Measurements from ENCODE around the gene SCML2.
"Not testable (repeated sequence)": the region's sequence is repeated elsewhere in the genome, so short reads cannot be mapped to it uniquely, and the experiment has no call there.

The SCML2 gene

GRCh38 chrX:18286322-18286831 lies 68.1 kb downstream of the SCML2 start:
- TF ChIP-seq SPI1 (IDR thresholded peaks at IDR 0.05; ENCODE audit: low read depth, low read length) = no peak
- TF ChIP-seq POLR2A (IDR thresholded peaks at IDR 0.05; ENCODE audit: low read depth, low read length) = no peak
- TF ChIP-seq TAF1 (IDR thresholded peaks at IDR 0.05; ENCODE audit: low read depth, low read length) = no peak
- no peak for TF ChIP-seq POU2F2 (IDR thresholded peaks at IDR 0.05; ENCODE audit: low read depth, low read length)
- TF ChIP-seq PAX5 (IDR thresholded peaks at IDR 0.05; ENCODE audit: insufficient read depth, low read length, severe bottlenecking) = no peak
- TF ChIP-seq POLR2AphosphoS5 (IDR thresholded peaks at IDR 0.05; ENCODE audit: low read depth, low read length) = no peak
- no peak for DNase-seq (ENCODE audit: insufficient read length, low spot score)
- peak; percentile 9 for FAIRE-seq

DNA sequence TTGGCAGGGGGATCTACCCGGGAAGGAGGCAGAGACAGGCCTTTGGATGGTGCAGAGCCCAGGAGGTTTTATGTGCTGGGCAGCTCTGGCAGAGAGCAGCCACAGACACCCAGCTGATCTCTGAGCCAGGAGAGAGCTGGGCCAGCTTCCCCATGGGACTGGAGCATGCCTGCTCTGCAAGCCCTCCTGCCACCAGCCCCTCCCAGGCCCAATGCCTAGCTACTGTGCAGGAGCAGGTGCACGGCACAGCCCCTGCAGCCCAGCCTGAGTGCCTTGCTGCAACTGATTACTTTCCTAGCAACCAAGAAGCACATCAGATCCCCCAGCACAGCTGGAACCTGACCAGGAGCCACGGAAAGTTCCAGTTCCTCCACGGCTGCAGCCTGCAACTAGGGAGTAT lies 76.0 kb downstream of the SCML2 start:
- no peak for DNase-seq (ENCODE audit: insufficient read length, low spot score)
- FAIRE-seq = no peak
- TF ChIP-seq SPI1 (IDR thresholded peaks at IDR 0.05; ENCODE audit: low read depth, low read length) (no peak), POU2F2 (IDR thresholded peaks at IDR 0.05; ENCODE audit: low read depth, low read length) (no peak), PAX5 (IDR thresholded peaks at IDR 0.05; ENCODE audit: insufficient read depth, low read length, severe bottlenecking) (no peak), POLR2A (IDR thresholded peaks at IDR 0.05; ENCODE audit: low read depth, low read length) (no peak), POLR2AphosphoS5 (IDR thresholded peaks at IDR 0.05; ENCODE audit: low read depth, low read length) (no peak), TAF1 (IDR thresholded peaks at IDR 0.05; ENCODE audit: low read depth, low read length) (no peak)

- no peak for DNase-seq (ENCODE audit: insufficient read length, low spot score)
- FAIRE-seq = no peak
- no peak for TF ChIP-seq SPI1 (IDR thresholded peaks at IDR 0.05; ENCODE audit: low read depth, low read length)
- TF ChIP-seq TAF1 (IDR thresholded peaks at IDR 0.05; ENCODE audit: low read depth, low read length) = no peak
- TF ChIP-seq POU2F2 (IDR thresholded peaks at IDR 0.05; ENCODE audit: low read depth, low read length) = no peak
- TF ChIP-seq POLR2AphosphoS5 (IDR thresholded peaks at IDR 0.05; ENCODE audit: low read depth, low read length) = no peak
- TF ChIP-seq POLR2A (IDR thresholded peaks at IDR 0.05; ENCODE audit: low read depth, low read length) = no peak
- no peak for TF ChIP-seq PAX5 (IDR thresholded peaks at IDR 0.05; ENCODE audit: insufficient read depth, low read length, severe bottlenecking)
These were observed 82.3 kb downstream of the SCML2 start for GRCh38 chrX:18272222-18272621.

GRCh38 chrX:18271725-18272124 lies 82.8 kb downstream of the SCML2 start:
- FAIRE-seq (no peak), DNase-seq (ENCODE audit: insufficient read length, low spot score) (no peak)
- no peak for TF ChIP-seq PAX5 (IDR thresholded peaks at IDR 0.05; ENCODE audit: insufficient read depth, low read length, severe bottlenecking)
- TF ChIP-seq POU2F2 (IDR thresholded peaks at IDR 0.05; ENCODE audit: low read depth, low read length) = no peak
- no peak for TF ChIP-seq POLR2AphosphoS5 (IDR thresholded peaks at IDR 0.05; ENCODE audit: low read depth, low read length)
- TF ChIP-seq POLR2A (IDR thresholded peaks at IDR 0.05; ENCODE audit: low read depth, low read length) = no peak
- no peak for TF ChIP-seq TAF1 (IDR thresholded peaks at IDR 0.05; ENCODE audit: low read depth, low read length)
- TF ChIP-seq SPI1 (IDR thresholded peaks at IDR 0.05; ENCODE audit: low read depth, low read length) = no peak

- DNase-seq (ENCODE audit: insufficient read length, low spot score) = no peak
- TF ChIP-seq SPI1 (IDR thresholded peaks at IDR 0.05; ENCODE audit: low read depth, low read length) (no peak), PAX5 (IDR thresholded peaks at IDR 0.05; ENCODE audit: insufficient read depth, low read length, severe bottlenecking) (no peak), POLR2AphosphoS5 (IDR thresholded peaks at IDR 0.05; ENCODE audit: low read depth, low read length) (no peak), TAF1 (IDR thresholded peaks at IDR 0.05; ENCODE audit: low read depth, low read length) (no peak), POLR2A (IDR thresholded peaks at IDR 0.05; ENCODE audit: low read depth, low read length) (no peak), POU2F2 (IDR thresholded peaks at IDR 0.05; ENCODE audit: low read depth, low read length) (no peak)
- no peak for FAIRE-seq
These were observed 83.2 kb downstream of the SCML2 start for GRCh38 chrX:18271309-18271708.

DNA sequence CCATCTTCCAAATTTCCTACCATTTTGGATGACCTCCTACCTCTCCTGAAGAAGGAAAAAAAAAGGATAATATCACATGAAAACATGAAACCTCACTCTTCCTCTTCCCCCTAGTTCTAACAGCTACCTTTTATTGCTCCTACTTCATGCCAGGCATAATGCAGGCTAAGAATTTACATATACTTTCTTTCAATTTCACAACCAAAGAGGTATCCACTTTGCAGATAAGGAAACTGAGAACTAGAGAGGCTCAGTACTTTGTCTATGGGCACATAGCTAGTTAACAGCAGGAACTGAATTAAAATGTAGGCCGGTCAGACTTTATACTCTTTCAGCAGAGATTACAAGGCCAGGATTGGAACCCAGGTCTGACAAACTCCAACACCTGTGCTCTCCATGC lies 99.4 kb downstream of the SCML2 start:
- no peak for TF ChIP-seq SPI1 (IDR thresholded peaks at IDR 0.05; ENCODE audit: low read depth, low read length)
- no peak for TF ChIP-seq POLR2A (IDR thresholded peaks at IDR 0.05; ENCODE audit: low read depth, low read length)
- TF ChIP-seq TAF1 (IDR thresholded peaks at IDR 0.05; ENCODE audit: low read depth, low read length) = no peak
- no peak for TF ChIP-seq POLR2AphosphoS5 (IDR thresholded peaks at IDR 0.05; ENCODE audit: low read depth, low read length)
- no peak for TF ChIP-seq PAX5 (IDR thresholded peaks at IDR 0.05; ENCODE audit: insufficient read depth, low read length, severe bottlenecking)
- no peak for TF ChIP-seq POU2F2 (IDR thresholded peaks at IDR 0.05; ENCODE audit: low read depth, low read length)
- DNase-seq (ENCODE audit: insufficient read length, low spot score) (no peak), FAIRE-seq (no peak)

DNA sequence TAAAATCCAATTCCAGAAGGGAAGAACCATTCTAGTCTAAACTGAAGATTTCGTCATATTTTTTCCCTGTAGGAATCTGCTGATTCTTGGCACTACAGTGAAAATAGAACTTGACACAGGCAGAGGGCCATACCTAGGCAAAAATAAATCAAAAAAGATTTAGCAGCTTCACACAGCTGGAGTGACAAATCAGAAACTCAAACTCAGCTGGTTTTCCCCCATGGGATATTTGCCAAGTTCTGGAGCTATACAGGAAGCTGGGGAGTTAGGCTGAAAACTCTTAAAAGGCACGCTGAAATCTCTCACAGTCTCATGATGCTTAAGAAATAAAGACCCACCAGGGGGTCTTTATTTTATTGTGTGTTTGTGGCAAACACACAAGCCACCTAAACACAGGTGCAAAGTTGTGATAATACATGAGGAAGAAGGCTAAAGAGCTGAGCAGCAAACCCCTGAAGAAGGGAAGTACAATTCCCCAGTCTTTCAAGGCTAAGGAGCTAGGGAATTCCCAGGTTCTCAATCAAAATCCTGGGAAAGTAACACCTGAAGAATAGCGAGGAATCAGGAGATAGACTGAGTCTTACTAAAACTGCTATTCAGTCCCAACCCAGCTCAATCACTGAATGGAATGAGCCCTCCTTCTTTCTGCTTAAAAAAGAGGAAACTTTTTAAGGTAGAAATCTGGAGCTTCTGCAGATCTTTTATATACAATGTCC lies 101.7 kb downstream of the SCML2 start:
- TF ChIP-seq POLR2A (IDR thresholded peaks at IDR 0.05; ENCODE audit: low read depth, low read length) (no peak), PAX5 (IDR thresholded peaks at IDR 0.05; ENCODE audit: insufficient read depth, low read length, severe bottlenecking) (no peak), SPI1 (IDR thresholded peaks at IDR 0.05; ENCODE audit: low read depth, low read length) (no peak), POU2F2 (IDR thresholded peaks at IDR 0.05; ENCODE audit: low read depth, low read length) (no peak), POLR2AphosphoS5 (IDR thresholded peaks at IDR 0.05; ENCODE audit: low read depth, low read length) (no peak), TAF1 (IDR thresholded peaks at IDR 0.05; ENCODE audit: low read depth, low read length) (no peak)
- no peak for FAIRE-seq
- no peak for DNase-seq (ENCODE audit: insufficient read length, low spot score)

DNA sequence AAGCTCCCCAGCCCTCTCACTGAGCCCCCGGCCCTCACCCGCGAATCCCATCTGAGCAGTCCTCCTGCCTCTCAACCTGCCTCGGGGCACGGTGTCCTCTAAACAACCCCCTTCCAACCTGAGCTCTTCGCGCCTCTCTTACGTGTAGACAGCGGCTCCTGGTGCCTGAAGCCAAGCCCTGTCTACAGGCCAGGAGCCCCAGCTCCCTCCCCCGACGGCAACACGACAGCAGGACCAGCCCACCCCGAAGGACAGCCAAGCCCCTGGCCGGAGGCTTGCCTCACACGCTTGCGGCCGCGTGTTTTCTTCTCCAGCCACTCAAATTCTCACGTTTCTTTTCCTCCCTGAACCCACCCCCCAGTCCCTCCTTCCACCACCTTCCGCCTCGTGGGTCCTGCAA lies 124.8 kb downstream of the SCML2 start:
- not testable (repeated sequence) for FAIRE-seq

GRCh38 chrX:18228069-18228468 lies 126.4 kb downstream of the SCML2 start:
- DNase-seq (ENCODE audit: insufficient read length, low spot score) (no peak), FAIRE-seq (no peak)
- TF ChIP-seq TAF1 (IDR thresholded peaks at IDR 0.05; ENCODE audit: low read depth, low read length) = no peak
- no peak for TF ChIP-seq POLR2A (IDR thresholded peaks at IDR 0.05; ENCODE audit: low read depth, low read length)
- no peak for TF ChIP-seq SPI1 (IDR thresholded peaks at IDR 0.05; ENCODE audit: low read depth, low read length)
- TF ChIP-seq PAX5 (IDR thresholded peaks at IDR 0.05; ENCODE audit: insufficient read depth, low read length, severe bottlenecking) = no peak
- TF ChIP-seq POU2F2 (IDR thresholded peaks at IDR 0.05; ENCODE audit: low read depth, low read length) = no peak
- no peak for TF ChIP-seq POLR2AphosphoS5 (IDR thresholded peaks at IDR 0.05; ENCODE audit: low read depth, low read length)

More for the DNA sequence above, 124.8 kb downstream of the SCML2 start:
- DNase-seq (ENCODE audit: insufficient read length, low spot score) = not testable (repeated sequence)

DNA sequence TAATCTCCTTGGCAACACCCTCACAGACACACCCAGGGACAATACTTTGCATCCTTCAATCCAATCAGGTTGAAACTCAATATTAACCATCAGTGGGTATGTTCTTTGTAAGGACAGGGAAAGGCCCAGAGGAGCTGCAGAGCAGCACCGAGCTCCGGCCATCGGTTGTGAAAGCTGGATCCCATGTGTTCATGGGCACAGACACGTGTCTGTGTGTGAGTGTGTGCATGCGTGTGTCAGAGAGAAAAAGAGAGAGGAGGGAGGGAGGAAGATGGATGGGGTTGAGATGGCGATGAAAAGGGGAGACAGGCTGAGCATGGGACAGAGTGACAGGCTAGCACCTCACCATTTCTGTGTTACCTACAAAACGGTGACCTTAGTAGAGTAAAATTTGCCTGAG lies 127.0 kb downstream of the SCML2 start:
- FAIRE-seq (no peak), DNase-seq (ENCODE audit: insufficient read length, low spot score) (no peak)
- TF ChIP-seq POU2F2 (IDR thresholded peaks at IDR 0.05; ENCODE audit: low read depth, low read length) (no peak), POLR2AphosphoS5 (IDR thresholded peaks at IDR 0.05; ENCODE audit: low read depth, low read length) (no peak), POLR2A (IDR thresholded peaks at IDR 0.05; ENCODE audit: low read depth, low read length) (no peak), SPI1 (IDR thresholded peaks at IDR 0.05; ENCODE audit: low read depth, low read length) (no peak), TAF1 (IDR thresholded peaks at IDR 0.05; ENCODE audit: low read depth, low read length) (no peak), PAX5 (IDR thresholded peaks at IDR 0.05; ENCODE audit: insufficient read depth, low read length, severe bottlenecking) (no peak)

All from GM12891 (cell line).